HG02588 (cell line): ENCODE data around the gene C19orf12.
"Not testable (repeated sequence)": the region's sequence is repeated elsewhere in the genome, so short reads cannot be mapped to it uniquely, and the experiment has no call there.

Experiments used
- ATAC-seq: cut with Tn5 transposase; IDR thresholded peaks from one replicate; pipeline ENCODE4 v1.9.1; 2021; ENCODE audit warnings: mild to moderate bottlenecking, moderate library complexity; ENCODE audit not compliant: unreplicated experiment

C19orf12 gene

DNA sequence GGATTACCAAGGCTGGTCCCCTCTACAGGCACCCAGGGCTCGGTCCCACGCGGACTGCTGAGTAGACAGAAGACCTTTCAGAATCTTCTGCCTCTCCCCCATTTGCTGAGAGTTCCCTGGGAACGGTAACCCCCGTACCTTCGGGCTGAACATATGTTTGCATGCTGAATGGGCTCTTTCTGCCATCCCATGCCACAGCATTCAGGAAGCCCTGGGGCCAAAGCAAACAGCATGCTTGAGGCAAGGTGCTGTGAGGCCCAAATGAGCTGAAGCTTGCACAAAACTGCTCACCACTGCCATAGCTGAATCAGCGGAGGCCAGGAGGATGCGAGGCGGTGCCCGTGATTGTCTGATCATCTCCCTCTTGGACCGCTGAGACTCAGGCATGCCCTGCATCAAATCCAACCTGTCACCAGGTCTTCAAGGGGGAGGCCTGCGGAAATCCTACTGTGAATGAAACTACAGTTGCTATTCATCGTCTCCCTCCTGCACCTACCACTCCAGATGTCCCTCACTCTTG lies 16.3 kb upstream of the C19orf12 start:
- no peak for ATAC-seq

DNA sequence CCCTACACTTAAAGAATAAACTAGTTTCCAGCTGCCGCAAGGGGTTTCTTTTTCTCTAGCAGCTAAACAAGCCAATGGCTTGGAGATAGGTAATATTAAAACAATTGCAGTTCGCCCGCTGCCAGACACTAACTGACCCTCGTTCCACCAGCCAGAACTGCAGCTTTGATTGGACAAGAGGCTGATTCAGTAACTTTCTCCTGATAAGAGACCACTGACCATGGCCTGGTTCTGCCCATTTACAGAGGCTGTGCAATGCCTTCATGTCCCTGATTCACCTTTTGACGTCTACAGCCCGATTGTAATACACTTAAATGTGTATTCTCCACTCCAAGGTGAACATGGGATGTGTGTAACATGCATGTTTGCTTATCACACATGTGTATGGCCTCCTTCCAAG lies 12.8 kb upstream of the C19orf12 start:
- no peak for ATAC-seq

DNA sequence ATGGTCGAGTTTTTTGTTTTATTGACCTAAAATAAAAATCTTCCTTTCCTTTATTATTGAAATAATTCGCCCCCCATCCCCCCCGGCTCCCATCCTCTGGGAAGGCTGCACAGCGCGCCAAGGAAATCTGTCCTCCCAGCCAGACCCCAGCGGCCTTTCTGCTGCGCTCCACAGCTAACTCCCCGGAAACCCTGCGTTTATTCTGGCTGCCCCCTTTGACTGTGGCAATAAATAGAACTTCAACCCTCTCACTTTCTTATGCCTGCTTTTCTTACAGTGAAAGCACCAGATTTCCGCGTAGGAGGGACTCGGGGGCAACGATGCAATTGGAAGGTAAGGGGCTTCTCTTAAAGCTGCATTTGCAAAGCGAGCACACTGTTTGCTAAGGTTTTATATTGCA lies 9.7 kb upstream of the C19orf12 start:
- no peak for ATAC-seq

DNA sequence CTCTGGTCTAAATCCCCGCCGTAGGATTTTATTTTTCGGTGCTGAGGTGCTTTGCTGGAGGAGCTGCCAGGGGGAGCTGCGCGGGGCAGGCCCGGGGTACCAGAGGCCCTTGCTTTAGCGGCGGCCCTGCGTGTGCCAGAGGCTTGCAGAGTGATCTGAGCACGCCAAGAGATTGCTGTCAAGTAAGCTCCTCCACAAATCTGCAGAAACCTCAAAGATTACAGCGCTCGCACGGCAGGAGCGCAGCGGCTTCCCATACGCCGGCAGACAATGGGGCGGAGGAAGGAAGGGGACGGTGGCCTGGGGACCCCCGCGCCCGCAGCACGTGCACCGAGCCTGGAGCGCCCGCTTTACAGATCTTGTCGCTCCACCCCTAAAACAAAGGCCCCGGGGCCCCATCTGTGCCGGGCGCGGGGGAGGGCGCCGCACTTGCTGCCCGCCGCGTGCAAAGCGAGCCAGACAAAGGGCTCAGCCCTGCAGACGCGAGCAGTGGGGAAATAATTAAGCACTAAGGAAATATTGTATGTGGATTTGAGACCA lies 9.1 kb upstream of the C19orf12 start:
- no peak for ATAC-seq

DNA sequence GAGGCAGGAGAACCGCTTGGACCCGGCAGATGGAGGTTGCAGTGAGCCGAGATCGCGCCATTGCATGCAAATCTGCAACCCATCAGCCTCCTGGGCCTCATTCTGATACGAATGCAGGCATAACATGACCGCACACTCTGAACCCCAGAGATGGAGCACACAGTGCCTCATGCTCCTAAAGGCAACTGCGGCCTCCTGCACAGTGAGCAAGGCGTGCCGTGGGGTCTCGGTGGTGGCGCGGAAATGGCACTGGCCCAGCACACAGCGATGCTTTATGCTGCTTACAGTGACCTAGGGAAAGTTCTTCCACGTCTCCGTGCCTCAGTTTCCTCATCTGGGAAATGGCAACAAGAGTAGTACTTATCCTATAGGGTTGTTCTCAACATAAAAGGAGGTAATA lies 2.0 kb upstream of the C19orf12 start:
- no peak for ATAC-seq

DNA sequence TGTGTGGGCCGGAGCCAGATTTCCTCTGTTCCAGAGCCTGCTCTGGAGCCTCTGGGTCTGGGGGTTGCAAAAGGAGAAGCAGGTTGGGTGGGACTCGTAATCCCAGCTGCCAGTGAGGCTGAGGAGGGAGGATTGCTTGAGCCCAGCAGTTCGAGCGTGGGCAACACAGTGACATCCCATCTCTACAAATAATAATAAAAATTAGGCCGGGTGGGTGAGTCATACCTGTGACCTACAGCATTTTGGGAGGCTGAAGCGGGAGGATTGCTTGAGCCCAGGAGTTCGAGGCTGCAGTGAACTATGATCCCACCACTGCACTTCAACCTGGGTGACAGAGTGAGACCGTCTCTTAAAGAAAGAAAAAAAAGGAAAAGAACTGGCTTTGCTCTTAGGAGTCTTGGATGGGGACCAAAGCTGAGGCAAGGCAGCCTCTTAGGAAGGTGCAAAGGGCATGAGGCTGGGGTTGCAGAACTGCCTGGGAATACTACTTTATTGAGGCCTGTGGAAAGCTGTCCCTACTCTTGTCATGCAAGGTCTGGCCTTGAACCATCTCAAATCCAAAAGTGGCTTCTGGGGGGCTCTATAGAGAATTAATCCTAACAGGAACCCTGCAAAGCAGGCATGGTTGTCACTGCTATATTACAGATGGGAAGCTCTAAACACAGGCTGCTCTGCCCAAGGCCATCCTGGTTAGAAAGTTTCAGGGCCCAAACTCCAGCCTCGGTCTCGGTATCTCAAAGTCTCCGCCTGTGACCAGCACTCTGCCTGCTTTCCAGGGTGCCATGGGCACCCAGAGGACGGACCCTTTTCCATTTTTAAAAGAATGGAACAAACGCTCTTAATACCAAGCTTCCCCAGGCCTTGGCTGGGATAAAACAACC lies 880 bp upstream of the C19orf12 start:
- no peak for ATAC-seq

DNA sequence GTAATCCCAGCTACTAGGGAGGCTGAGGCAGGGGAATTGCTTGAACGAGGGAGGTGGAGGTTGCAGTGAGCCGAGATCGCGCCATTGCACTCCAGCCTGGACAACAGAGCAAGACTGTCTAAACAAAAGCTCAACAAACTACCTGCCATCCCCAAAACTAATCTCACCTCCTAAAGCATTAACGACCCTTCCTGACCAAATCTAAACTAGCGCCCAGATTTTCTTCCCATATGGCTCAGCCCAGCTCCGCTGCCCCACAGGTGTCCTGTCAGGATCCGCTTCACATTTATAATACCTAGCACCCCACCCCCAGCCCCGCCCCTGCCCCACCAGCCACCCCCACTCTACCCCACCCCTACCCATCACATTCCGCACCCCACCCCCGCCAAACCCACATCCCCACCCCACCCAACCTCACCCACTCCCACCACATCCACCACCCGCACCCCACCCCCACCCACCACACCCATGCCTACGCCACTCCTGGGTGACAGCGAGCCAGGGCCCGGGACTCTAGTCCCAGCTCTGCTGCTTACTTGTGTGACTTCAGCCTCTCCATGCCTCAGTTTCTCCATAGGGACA lies 599 bp downstream of the C19orf12 start:
- ATAC-seq, result peak; percentile 21

DNA sequence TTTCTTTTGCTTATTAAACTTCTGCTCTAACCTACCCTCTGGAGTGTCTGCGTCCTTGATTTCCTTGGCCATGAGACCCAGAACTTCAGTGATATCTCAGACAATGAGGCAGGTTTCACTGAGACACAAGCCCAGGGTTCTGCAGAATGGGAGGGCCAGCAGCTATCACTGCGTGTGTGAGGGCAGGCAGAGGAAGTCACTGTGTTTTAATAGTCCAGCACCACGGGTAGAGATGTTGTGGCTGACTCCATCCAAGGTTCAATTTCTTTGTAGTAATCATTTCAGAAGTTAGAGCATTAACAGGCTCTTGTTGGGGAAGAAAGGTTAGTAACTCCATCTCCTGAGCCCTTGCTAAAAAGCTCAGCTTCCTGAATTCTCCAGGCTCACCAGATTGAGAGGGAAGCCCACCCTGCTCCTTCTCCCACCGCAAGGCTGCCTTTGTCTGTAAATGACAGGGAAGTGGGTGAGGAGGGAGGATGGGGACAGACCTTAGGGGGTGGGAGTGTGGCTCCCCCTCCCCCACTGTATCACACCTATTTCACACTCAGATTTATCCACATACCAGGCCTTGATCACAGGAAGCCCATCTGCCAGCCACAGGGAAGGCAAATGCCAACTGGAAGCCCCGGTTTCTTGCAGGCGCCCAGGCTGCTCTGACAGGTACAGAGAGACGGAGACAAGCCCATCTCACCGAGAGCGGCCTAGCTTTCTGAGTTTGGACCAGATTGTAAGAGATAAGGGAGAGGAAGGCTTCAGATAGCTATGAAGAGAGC lies 2.1 kb downstream of the C19orf12 start:
- no peak for ATAC-seq

DNA sequence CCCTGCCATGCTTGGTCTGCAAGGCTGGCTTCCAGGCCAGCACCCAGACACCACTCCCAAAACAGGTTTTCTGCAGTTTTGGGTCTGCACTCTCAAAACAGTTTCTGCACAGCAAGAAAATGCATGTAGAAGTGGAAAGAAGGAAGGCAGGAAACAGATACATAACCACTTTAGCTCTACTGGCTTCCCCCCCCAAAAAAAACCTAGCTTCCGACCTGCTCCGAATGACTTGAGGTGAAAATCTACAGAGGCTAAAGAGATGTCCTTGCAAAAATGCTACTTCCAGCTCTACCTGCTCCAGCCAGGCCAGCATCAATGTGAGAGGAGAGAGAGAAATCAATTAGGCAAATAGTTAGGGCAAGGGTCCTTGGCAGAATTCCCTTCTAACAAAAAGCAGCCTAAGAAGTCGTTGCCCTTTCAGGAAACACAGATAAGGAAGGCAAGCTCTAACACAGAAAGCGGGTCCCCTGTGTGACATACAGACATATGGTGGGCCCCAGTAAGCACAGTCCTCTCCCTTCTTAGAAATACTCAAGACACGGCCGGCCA lies 3.4 kb downstream of the C19orf12 start:
- ATAC-seq, result no peak

DNA sequence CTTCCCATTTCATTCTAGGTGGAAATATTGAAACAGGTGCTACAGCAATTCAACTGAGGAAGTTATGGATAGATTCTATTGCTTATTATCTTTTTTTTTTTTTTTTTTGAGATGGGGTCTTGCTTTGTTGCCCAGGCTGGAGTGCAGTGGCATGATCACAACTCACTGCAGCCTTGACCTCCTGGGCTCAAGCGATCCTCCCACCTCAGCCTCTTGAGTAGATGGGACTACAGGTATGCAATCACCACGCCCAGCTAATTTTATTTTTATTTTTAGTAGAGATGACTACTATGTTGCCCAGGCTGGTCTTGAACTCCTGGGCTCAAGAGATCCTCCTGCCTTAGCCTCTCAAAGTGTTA lies 5.6 kb downstream of the C19orf12 start:
- ATAC-seq, result not testable (repeated sequence)

DNA sequence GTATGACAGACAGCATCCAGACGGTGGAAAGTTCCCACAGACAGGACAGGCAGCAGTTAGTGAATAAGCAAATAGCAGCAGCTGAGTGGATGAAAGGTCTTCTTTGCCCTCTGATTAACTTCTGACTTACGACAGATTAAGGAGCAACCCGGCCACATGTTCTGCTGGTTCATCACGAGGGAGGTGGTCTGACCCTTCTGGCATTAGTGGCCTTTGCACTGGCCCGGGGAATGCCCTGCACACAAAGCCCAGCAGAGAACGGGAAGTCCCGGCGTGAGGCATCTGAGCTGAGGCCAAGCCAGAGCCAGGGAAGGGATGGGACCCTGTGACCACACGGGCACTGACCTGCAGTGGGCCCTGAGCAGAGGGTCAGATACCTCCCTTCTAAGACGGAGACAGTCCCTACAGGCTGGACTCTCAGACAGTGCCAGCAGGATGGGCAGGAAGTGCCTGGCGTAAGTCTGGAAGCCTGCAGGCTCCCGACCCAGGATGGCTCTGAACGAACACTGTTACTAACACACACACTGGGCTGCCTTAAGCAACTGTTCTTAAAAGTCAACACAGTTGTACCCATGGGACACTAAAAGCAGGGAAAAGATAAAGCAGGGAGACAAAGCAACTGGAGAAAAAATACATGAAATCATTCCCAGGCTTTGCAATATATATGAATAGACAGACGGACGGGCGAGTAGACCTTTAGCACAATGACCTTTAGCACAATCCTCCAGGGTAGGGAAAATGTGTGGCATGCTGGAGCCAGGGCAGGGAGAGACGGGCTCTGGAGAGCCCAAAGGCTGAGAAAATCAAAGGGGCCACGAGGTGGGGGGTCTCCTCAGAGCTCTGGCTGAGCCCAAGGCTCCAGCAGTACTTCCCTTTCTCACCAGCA lies 6.3 kb downstream of the C19orf12 start:
- no peak for ATAC-seq

DNA sequence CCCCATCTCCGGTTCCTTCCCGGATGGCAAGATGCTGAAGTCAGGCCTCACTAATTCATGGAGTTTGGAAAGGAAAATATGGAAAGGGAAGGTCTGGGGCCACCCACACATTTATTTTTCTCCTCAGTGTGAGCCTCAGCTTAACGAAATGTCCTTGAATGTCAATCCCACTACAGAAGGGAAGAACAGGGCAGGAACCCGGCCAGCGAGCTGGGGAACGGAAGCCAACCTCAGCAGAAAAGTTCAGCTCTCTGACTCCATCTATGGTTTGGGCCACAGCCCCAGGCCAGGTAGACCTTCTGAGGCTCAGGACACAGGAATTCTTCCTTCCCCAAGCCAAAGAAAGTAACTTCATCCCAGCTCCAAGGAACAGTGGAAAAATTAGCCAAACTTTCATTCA lies 8.4 kb downstream of the C19orf12 start:
- no peak for ATAC-seq

DNA sequence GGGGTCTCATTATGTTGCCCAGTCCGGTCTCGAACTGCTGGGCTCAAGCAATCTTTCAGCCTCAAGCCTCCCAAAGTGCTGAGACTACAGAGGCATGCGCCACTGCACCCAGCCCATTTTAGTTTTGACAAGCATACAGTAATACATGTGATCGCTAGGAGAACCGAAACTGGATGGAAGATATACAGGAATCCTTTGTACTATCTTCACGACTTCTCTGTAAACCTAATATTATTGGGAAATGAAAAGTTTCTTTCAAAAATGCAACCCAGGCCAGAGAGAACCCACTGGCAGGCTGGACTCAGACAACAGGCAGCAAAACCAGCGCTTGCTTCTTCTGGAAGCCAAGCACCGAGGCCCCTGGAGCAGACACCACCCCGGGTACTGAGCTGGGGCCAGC lies 9.4 kb downstream of the C19orf12 start:
- ATAC-seq, result no peak

DNA sequence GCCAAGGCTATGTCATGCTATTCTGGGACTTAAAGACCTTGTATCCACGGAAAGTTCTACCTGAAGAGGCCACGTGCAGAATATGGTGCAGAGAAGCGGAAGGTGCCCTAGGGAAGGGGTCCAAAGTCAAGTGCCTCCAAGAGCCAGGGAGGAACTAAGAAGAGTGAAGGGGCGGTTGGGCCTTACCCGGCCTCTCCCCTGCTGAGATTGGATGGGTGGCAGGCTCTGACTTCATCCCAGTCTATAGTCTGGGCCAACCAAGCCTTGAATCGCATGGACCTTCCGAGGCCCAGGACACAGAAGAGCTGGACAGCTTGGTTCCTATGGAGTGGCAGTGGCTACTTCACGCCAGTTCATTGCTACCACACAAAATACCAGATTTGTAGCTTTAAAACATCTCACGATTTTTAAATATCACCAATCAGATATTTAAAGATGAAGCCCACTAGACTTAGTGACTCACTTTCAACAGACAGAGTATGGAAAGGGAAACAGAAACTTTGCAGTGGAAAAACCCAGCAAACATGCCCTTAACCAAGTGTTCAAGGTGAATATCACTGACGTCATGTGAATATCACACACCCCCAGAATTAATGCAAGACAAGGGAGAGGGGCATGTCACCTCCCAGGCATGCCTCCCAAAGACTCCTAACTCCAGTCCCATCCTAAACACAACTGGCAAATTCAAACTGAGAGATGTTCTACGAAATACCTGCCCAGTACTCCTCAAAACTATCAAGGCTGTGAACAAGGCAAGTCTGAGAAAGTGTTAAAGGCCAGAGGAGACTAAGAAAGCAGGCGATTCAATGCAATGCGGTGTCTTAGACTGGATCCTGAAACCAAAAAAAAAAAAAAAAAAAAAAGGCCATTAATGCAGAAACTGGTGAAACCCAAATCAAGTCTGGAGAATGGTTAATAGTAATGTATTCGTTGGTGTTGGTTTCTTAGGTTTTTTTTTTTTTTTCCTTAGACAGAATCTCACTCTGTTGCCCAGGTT lies 10.2 kb downstream of the C19orf12 start:
- ATAC-seq, result peak; percentile 76

DNA sequence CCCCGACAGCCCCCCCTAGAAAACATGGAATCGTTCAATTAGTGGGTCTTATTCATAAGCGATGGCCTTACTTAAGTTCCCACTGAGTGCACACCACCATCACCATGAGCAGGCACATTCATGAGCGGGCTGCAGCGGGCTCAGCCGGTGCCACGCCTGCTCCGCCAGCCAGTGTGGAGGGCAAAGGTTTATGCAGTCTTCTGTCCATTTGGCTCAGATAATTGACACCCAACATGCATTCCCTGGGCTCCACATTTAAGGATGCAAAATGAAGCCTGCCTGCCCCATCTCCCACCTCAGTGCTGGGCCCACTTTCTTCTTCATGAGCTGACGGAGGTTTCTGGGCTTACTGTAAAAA lies 12.1 kb downstream of the C19orf12 start:
- no peak for ATAC-seq

DNA sequence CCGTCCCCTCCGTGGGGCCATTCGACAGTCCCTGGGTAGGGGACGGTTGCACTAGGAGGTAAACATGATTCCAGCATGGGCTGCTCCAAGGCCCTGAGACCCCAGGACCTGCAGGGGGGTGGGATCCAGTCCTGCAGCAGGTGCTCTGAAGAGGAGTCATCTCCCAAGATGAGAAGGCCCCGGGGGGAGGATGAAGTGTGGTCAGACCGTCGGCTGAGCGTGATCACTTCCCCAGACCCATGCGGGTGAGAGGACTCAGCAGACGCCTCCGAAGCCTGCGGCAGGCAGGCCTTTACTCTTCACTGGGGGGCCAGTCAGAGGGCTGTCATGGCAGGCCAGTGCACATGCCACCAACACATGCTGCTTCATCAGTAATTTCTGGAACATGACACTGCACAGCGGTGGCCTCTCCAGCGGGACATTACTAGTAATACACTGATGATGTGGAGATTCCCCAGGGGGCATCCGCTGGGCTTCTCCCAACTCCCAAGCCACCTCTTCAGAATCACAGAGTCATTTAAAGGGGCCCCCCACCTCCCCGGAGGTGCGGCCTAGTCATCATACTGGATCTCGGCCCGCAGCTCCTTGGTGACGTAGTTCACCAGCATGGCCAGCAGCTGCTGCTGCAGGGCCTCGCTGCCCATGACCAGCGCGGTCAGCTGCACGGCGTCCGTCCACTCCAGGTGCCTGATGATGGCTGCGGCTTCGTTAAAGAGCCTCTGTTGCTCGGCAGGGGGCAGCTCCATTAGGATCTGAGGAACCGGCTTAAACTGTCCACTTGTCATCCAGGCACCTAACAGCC lies 12.7 kb downstream of the C19orf12 start:
- no peak for ATAC-seq

DNA sequence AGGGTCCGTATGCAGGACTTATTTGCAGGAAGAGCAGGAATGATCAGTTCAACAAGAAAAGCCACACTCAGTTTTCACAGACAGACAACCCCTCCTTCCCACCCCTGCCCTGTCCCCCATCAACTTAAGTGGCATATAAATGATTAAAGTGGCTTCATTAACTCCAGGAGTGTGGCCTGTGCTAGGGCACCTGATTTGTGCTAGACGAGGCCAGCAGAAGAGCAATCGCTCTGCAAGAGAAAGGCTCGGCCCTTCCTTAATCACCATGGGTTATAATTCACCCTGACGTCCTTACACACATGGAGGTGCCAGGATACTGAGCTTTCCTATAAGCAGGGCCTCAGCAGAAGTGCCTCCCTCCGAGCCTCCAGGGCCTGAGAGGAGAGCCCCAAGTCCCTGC lies 14.6 kb downstream of the C19orf12 start:
- no peak for ATAC-seq

DNA sequence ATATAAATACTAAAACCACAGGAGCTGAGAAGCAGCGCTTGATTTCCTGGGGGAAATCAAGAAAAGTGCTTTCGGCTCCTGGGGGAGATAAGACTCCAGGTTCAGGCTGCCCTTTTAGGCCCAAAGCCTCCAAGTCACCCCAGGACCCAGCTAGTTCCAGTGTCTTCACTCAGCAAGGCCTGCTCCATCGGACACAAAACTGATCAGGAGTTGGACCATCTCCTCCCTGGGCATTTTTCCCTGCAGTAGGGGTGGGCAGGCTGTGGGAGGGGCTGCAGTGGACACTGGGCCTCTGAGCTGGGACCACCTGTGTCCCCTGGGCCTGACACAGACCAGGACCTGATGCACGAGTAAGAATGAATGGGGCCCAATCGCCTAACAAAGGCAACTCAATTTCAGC lies 15.2 kb downstream of the C19orf12 start:
- ATAC-seq, result no peak
